Measurements from ENCODE around the gene CASTOR1. TPM values are rescaled to one million over a fixed set of nuclear protein-coding genes. Genes with fewer than 3 reads are reported as not detected.
A peak's percentile ranks its signal among the peaks of the same experiment; 100 is the strongest.

The CASTOR1 gene
- total and polyA plus RNA-seq, 7 donors = 5.3 to 15.0 (median 9.2) TPM; not detected in 1

GRCh38 chr22:30287648-30288418, 1.5 kb downstream of the CASTOR1 start:
- intact Hi-C loops (cut with DNase I) = loop anchor here (1.0 to 2.0 kb wide), 3 partner anchors 25 to 99 kb away; partner anchors contain the start of genes RNF215 and TBC1D10A
- Histone ChIP-seq H3K27ac (peak overlapping the region; percentile 95 to 98 (median 96)), H3K27me3 (no peaks in the 10 kb centered on the region), H3K9me3 (no peaks in the 10 kb centered on the region), H3K4me3 (peak overlapping the region; percentile 90 to 95 (median 93)), H3K4me1 (peaks cover 0 to 42% (median 35%) of the 10 kb centered on the region in 4 donors), H3K36me3 (peaks cover 6 to 40% (median 14%) of the 10 kb centered on the region in 4 donors)
- TF ChIP-seq EP300 (IDR thresholded peaks at IDR 0.05) = no peak
- peak in 1 of 2 donors; percentile 20 for TF ChIP-seq POLR2A (IDR thresholded peaks at IDR 0.05)
- peak; percentile 50 to 86 (median 77) for TF ChIP-seq POLR2AphosphoS5 (IDR thresholded peaks at IDR 0.05)
- TF ChIP-seq CTCF (IDR thresholded peaks at IDR 0.05) = peak; percentile 80 to 90 (median 87)
- DNase-seq = peak; percentile 96
- WGBS, 2 donors = 7 to 18% methylated on average over 5 of the region's 5 CpGs

- Histone ChIP-seq H3K4me1 (peaks cover 0 to 38% (median 33%) of the 10 kb centered on the region in 4 donors), H3K27ac (peak overlapping the region in 2 of 4 donors; percentile 96 to 98), H3K4me3 (no peak overlapping the region), H3K27me3 (no peaks in the 10 kb centered on the region), H3K36me3 (peaks cover 3 to 32% (median 7%) of the 10 kb centered on the region in 4 donors), H3K9me3 (no peaks in the 10 kb centered on the region)
- 18 to 57% methylated on average over 31 of the region's 31 CpGs for WGBS, 2 donors
- TF ChIP-seq CTCF (IDR thresholded peaks at IDR 0.05) = peak; percentile 69 to 84 (median 82)
- no peak for TF ChIP-seq POLR2AphosphoS5 (IDR thresholded peaks at IDR 0.05)
- DNase-seq = peak; percentile 81
- intact Hi-C loops (cut with DNase I) = loop anchor here (2.0 kb wide), 1 partner anchor 24 kb away; no protein-coding TSS in a partner anchor
Measured at GRCh38 chr22:30286813-30287647, 2.3 kb downstream of the CASTOR1 start.

GRCh38 chr22:30286331-30286730, 3.0 kb downstream of the CASTOR1 start:
- DNase-seq = no peak
- Histone ChIP-seq H3K4me1 (peaks cover 0 to 31% (median 26%) of the 10 kb centered on the region in 4 donors), H3K9me3 (no peaks in the 10 kb centered on the region), H3K27ac (no peak overlapping the region), H3K27me3 (no peaks in the 10 kb centered on the region), H3K4me3 (no peak overlapping the region), H3K36me3 (peaks cover 0 to 28% (median 7%) of the 10 kb centered on the region in 4 donors)
- intact Hi-C loops (cut with DNase I) = loop anchor here (2.0 kb wide), 1 partner anchor 24 kb away; no protein-coding TSS in a partner anchor
- TF ChIP-seq EP300 (IDR thresholded peaks at IDR 0.05) = no peak
- no peak for TF ChIP-seq POLR2A (IDR thresholded peaks at IDR 0.05)
- 82 to 91% methylated on average over 5 of the region's 5 CpGs for WGBS, 2 donors

- DNase-seq = no peak
- intact Hi-C loops (cut with DNase I) = loop anchor here (2.0 kb wide), 1 partner anchor 23 kb away; no protein-coding TSS in a partner anchor
- Histone ChIP-seq H3K4me1 (peaks cover 0 to 26% (median 21%) of the 10 kb centered on the region in 4 donors), H3K4me3 (no peak overlapping the region), H3K9me3 (no peaks in the 10 kb centered on the region), H3K27me3 (no peaks in the 10 kb centered on the region), H3K36me3 (peaks cover 0 to 28% (median 7%) of the 10 kb centered on the region in 4 donors), H3K27ac (no peak overlapping the region)
- WGBS, 2 donors = 87 to 91% methylated on average over 8 of the region's 8 CpGs
- no peak for TF ChIP-seq POLR2AphosphoS5 (IDR thresholded peaks at IDR 0.05)
- no peak for TF ChIP-seq CTCF (IDR thresholded peaks at IDR 0.05)
- TF ChIP-seq EP300 (IDR thresholded peaks at IDR 0.05) = no peak
- TF ChIP-seq POLR2A (IDR thresholded peaks at IDR 0.05) = no peak
Measured at GRCh38 chr22:30285846-30286200, 3.5 kb downstream of the CASTOR1 start.

Measured in sigmoid colon (tissue), 7 donors.